Naive B cell (primary cell): ENCODE data around the gene TSTD2. TPM values are rescaled to one million over a fixed set of nuclear protein-coding genes. Genes with fewer than 3 reads are reported as not detected.
"Not testable (repeated sequence)": the region's sequence is repeated elsewhere in the genome, so short reads cannot be mapped to it uniquely, and the experiment has no call there.

ENCODE experiments used
- ATAC-seq, 2 donors: fragments of 150-1000 bp; cut with Tn5 transposase; 2 replicates each; pipeline ENCODE4 v1.10.0; 2021; ENCODE audit warnings: low read depth in 2 of 2, mild to moderate bottlenecking in 2 of 2, moderate library complexity in 2 of 2
- DNase-seq: peaks from one replicate; pipeline ENCODE4 v3.0.0; 2022
- H3K27ac Mint-ChIP-seq, 6 donors: one replicate each; pipeline ENCODE4 v1.8.0; 2020 to 2022; ENCODE audit warnings: mild to moderate bottlenecking in 6 of 6, mixed read lengths in 6 of 6, moderate library complexity in 5 of 6, inconsistent platforms in 2 of 6
- H3K27me3 Mint-ChIP-seq, 3 donors: one replicate each; pipeline ENCODE4 v1.8.0; 2021 to 2022; ENCODE audit warnings: mixed read lengths in 3 of 3, mild to moderate bottlenecking in 1 of 3
- H3K36me3 Mint-ChIP-seq, 2 donors: one replicate each; pipeline ENCODE4 v1.8.0; 2020 to 2022; ENCODE audit warnings: mixed read lengths in 2 of 2, inconsistent platforms in 1 of 2, mild to moderate bottlenecking in 1 of 2
- H3K4me1 Mint-ChIP-seq, 3 donors: one replicate each; pipeline ENCODE4 v1.8.0; 2020 to 2022; ENCODE audit warnings: mixed read lengths in 3 of 3, inconsistent platforms in 1 of 3, mild to moderate bottlenecking in 1 of 3, moderate library complexity in 1 of 3
- H3K4me3 Mint-ChIP-seq, 8 donors: one replicate each; pipeline ENCODE4 v1.8.0; 2020 to 2022; ENCODE audit warnings: mild to moderate bottlenecking in 8 of 8, mixed read lengths in 8 of 8, moderate library complexity in 8 of 8, inconsistent platforms in 2 of 8
- H3K9me3 Mint-ChIP-seq, 7 donors: one replicate each; pipeline ENCODE4 v1.8.0; 2020 to 2022; ENCODE audit warnings: mixed read lengths in 7 of 7, mild to moderate bottlenecking in 5 of 7, inconsistent platforms in 2 of 7, moderate library complexity in 1 of 7
- polyA plus RNA-seq, 6 donors: library from polyadenylated mRNA; unstranded; fragments of 300-500 nt; fragmentation: Illumina TruSeq; gene quantifications; one replicate each; pipeline ENCODE4 v1.2.3, GENCODE V29; 2021; ENCODE audit warnings: low read depth in 6 of 6

Gene TSTD2
- polyA plus RNA-seq, 6 donors from 2014 or later: 4.7 to 10.3 (median 7.2) TPM

- Mint-ChIP-seq H3K4me1 (peaks cover 12 to 16% (median 14%) of the 10 kb centered on the region in 3 donors), H3K9me3 (peaks cover 0 to 2% (median 0%) of the 10 kb centered on the region in 7 donors), H3K27ac (no peak overlapping the region), H3K27me3 (no peaks in the 10 kb centered on the region), H3K36me3 (peaks cover 0 to 7% of the 10 kb centered on the region in 2 donors), H3K4me3 (no peak overlapping the region)
- no peak for DNase-seq
- ATAC-seq: no peak
Measured at GRCh38 chr9:97594381-97594921, 38.7 kb downstream of the TSTD2 start.

- no peak for ATAC-seq
- Mint-ChIP-seq H3K27me3 (no peaks in the 10 kb centered on the region), H3K36me3 (peaks cover 0 to 7% of the 10 kb centered on the region in 2 donors), H3K27ac (peak overlapping the region in 1 of 6 donors; percentile 6), H3K4me3 (no peak overlapping the region), H3K4me1 (peaks cover 11 to 16% (median 13%) of the 10 kb centered on the region in 3 donors), H3K9me3 (peaks cover 0 to 2% (median 0%) of the 10 kb centered on the region in 7 donors)
- no peak for DNase-seq
Measured at GRCh38 chr9:97593960-97594359, 39.2 kb downstream of the TSTD2 start.

- Mint-ChIP-seq H3K27ac (no peak overlapping the region), H3K9me3 (peaks cover 0 to 9% (median 5%) of the 10 kb centered on the region in 7 donors), H3K4me1 (peaks cover 5 to 9% (median 6%) of the 10 kb centered on the region in 3 donors), H3K27me3 (peaks cover 0 to 6% (median 0%) of the 10 kb centered on the region in 3 donors), H3K36me3 (peaks cover 0 to 7% of the 10 kb centered on the region in 2 donors), H3K4me3 (no peak overlapping the region)
- DNase-seq: no peak
- ATAC-seq: no peak
Measured at GRCh38 chr9:97592126-97592525, 41.0 kb downstream of the TSTD2 start.

- Mint-ChIP-seq H3K36me3 (peaks cover 0 to 7% of the 10 kb centered on the region in 2 donors), H3K27me3 (peaks cover 0 to 10% (median 0%) of the 10 kb centered on the region in 3 donors), H3K4me1 (peaks cover 5 to 9% (median 6%) of the 10 kb centered on the region in 3 donors), H3K9me3 (peaks cover 0 to 14% (median 9%) of the 10 kb centered on the region in 7 donors), H3K27ac (no peak overlapping the region), H3K4me3 (no peak overlapping the region)
- ATAC-seq: no peak
- DNase-seq: no peak
Measured at GRCh38 chr9:97591535-97591934, 41.6 kb downstream of the TSTD2 start.

GRCh38 chr9:97586909-97587308, 46.3 kb downstream of the TSTD2 start:
- not testable (repeated sequence) for H3K36me3 Mint-ChIP-seq, H3K4me3 Mint-ChIP-seq, H3K4me1 Mint-ChIP-seq, H3K27me3 Mint-ChIP-seq, ATAC-seq, DNase-seq, H3K27ac Mint-ChIP-seq
- H3K9me3 Mint-ChIP-seq: peaks cover 0 to 14% (median 12%) of the 10 kb centered on the region in 7 donors

- not testable (repeated sequence) for H3K27me3 Mint-ChIP-seq, H3K4me1 Mint-ChIP-seq, H3K4me3 Mint-ChIP-seq
Measured at GRCh38 chr9:97584778-97585177, 48.4 kb downstream of the TSTD2 start.

GRCh38 chr9:97581590-97581989, 51.6 kb downstream of the TSTD2 start:
- not testable (repeated sequence) for H3K4me3 Mint-ChIP-seq, H3K27me3 Mint-ChIP-seq, H3K27ac Mint-ChIP-seq, ATAC-seq, H3K4me1 Mint-ChIP-seq, H3K9me3 Mint-ChIP-seq, DNase-seq, H3K36me3 Mint-ChIP-seq

More at GRCh38 chr9:97584778-97585177, 48.4 kb downstream of the TSTD2 start:
- DNase-seq, ATAC-seq, H3K36me3 Mint-ChIP-seq, H3K27ac Mint-ChIP-seq: not testable (repeated sequence)
- H3K9me3 Mint-ChIP-seq: peaks cover 0 to 15% (median 13%) of the 10 kb centered on the region in 7 donors

- Mint-ChIP-seq H3K9me3 (peaks cover 0 to 7% (median 2%) of the 10 kb centered on the region in 7 donors), H3K27me3 (no peaks in the 10 kb centered on the region), H3K4me3 (no peak overlapping the region), H3K27ac (no peak overlapping the region), H3K4me1 (peaks cover 11 to 20% (median 13%) of the 10 kb centered on the region in 3 donors), H3K36me3 (no peaks in the 10 kb centered on the region)
- DNase-seq: no peak
- ATAC-seq: no peak
Measured at GRCh38 chr9:97579914-97580313, 53.3 kb downstream of the TSTD2 start.

GRCh38 chr9:97578846-97579245, 54.3 kb downstream of the TSTD2 start:
- ATAC-seq: no peak
- H3K9me3 Mint-ChIP-seq: peaks cover 0 to 4% (median 0%) of the 10 kb centered on the region in 7 donors
- peak overlapping the region in 1 of 6 donors; percentile 9 for H3K27ac Mint-ChIP-seq
- H3K4me3 Mint-ChIP-seq: no peak overlapping the region
- no peaks in the 10 kb centered on the region for H3K27me3 Mint-ChIP-seq
- H3K4me1 Mint-ChIP-seq: peaks cover 11 to 23% (median 17%) of the 10 kb centered on the region in 3 donors
- no peak for DNase-seq
- no peaks in the 10 kb centered on the region for H3K36me3 Mint-ChIP-seq

GRCh38 chr9:97577051-97577450, 56.1 kb downstream of the TSTD2 start:
- no peak for DNase-seq
- ATAC-seq: no peak
- Mint-ChIP-seq H3K36me3 (no peaks in the 10 kb centered on the region), H3K27ac (no peak overlapping the region), H3K27me3 (peaks cover 0 to 2% (median 0%) of the 10 kb centered on the region in 3 donors), H3K9me3 (peaks cover 0 to 4% (median 2%) of the 10 kb centered on the region in 7 donors), H3K4me3 (peak overlapping the region in 3 of 8 donors; percentile 22 to 72 (median 30)), H3K4me1 (peaks cover 11 to 23% (median 17%) of the 10 kb centered on the region in 3 donors)

GRCh38 chr9:97575673-97576200, 57.4 kb downstream of the TSTD2 start:
- Mint-ChIP-seq H3K4me3 (peak overlapping the region; percentile 86 to 98 (median 92)), H3K36me3 (no peaks in the 10 kb centered on the region), H3K27me3 (peaks cover 0 to 6% (median 0%) of the 10 kb centered on the region in 3 donors), H3K9me3 (peaks cover 0 to 4% (median 2%) of the 10 kb centered on the region in 7 donors), H3K27ac (peak overlapping the region in 3 of 6 donors; percentile 12 to 79 (median 26)), H3K4me1 (peaks cover 11 to 23% (median 17%) of the 10 kb centered on the region in 3 donors)
- ATAC-seq: peak; percentile 42 to 47
- no peak for DNase-seq

- H3K36me3 Mint-ChIP-seq, H3K9me3 Mint-ChIP-seq, H3K27me3 Mint-ChIP-seq: not testable (repeated sequence)
- H3K4me1 Mint-ChIP-seq: peaks cover 11 to 23% (median 17%) of the 10 kb centered on the region in 3 donors
- H3K27ac Mint-ChIP-seq: peak overlapping the region; percentile 44 to 95 (median 74)
- DNase-seq: peak; percentile 48
- peak overlapping the region; percentile 86 to 98 (median 92) for H3K4me3 Mint-ChIP-seq
- ATAC-seq: peak; percentile 61 to 62
Measured at GRCh38 chr9:97574921-97575672, 58.1 kb downstream of the TSTD2 start.

GRCh38 chr9:97574101-97574571, 59.0 kb downstream of the TSTD2 start:
- H3K36me3 Mint-ChIP-seq, ATAC-seq: not testable (repeated sequence)

More at GRCh38 chr9:97574101-97574571, 59.0 kb downstream of the TSTD2 start:
- H3K27me3 Mint-ChIP-seq, H3K27ac Mint-ChIP-seq, H3K9me3 Mint-ChIP-seq, DNase-seq: not testable (repeated sequence)
- Mint-ChIP-seq H3K4me3 (peak overlapping the region in 1 of 8 donors; percentile 74), H3K4me1 (peaks cover 7 to 19% (median 17%) of the 10 kb centered on the region in 3 donors)
